SK-N-MC (cell line): ENCODE data around the gene ADIPOR2.
"Not testable (repeated sequence)": the region's sequence is repeated elsewhere in the genome, so short reads cannot be mapped to it uniquely, and the experiment has no call there.

ENCODE experiments used
- DNase-seq: peaks from one replicate; pipeline ENCODE4 v3.0.0-alpha.2; 2011; ENCODE audit warnings: low read depth, low spot score
- H3K27ac ChIP-seq: fragments of 200-600 bp; sonication (generic); 2 replicates; pipeline ENCODE4 v1.5.1; 2016; ENCODE audit warnings: mixed run types
- H3K36me3 ChIP-seq: fragments of 200-600 bp; sonication (generic); 2 replicates; pipeline ENCODE4 v1.6.1; 2017; ENCODE audit warnings: antibody characterized with exemption, low read length, mixed read lengths; ENCODE audit not compliant: insufficient read depth
- H3K4me3 ChIP-seq: fragments of 200-600 bp; sonication (generic); 2 replicates; pipeline ENCODE4 v1.5.1; 2016
- H3K9ac ChIP-seq: fragments of 200-600 bp; sonication (generic); 2 replicates; pipeline ENCODE4 v1.8.0; 2017; ENCODE audit warnings: mixed run types, mixed read lengths; ENCODE audit not compliant: insufficient read length
- H3K9me3 ChIP-seq: fragments of 200-600 bp; sonication (generic); 2 replicates; pipeline ENCODE4 v1.6.1; 2017; ENCODE audit warnings: low read depth, mild to moderate bottlenecking, antibody characterized with exemption, low read length, moderate library complexity, mixed read lengths
- EZH2 ChIP-seq: fragments of 200-600 bp; sonication (generic); IDR thresholded peaks from one replicate; pipeline ENCODE4 v1.6.1; 2017; ENCODE audit warnings: antibody characterized with exemption
- FOXP2 ChIP-seq: optimal IDR thresholded peaks from 2 replicates; pipeline ENCODE3; 2011; ENCODE audit warnings: mild to moderate bottlenecking, moderate library complexity; ENCODE audit not compliant: insufficient read depth; ENCODE audit errors: extremely low read length, control extremely low read depth
- POLR2AphosphoS5 ChIP-seq: IDR thresholded peaks from 2 replicates; pipeline ENCODE4 v1.6.1; 2012; ENCODE audit warnings: mild to moderate bottlenecking, low read depth, low read length, borderline replicate concordance

Gene ADIPOR2

DNA sequence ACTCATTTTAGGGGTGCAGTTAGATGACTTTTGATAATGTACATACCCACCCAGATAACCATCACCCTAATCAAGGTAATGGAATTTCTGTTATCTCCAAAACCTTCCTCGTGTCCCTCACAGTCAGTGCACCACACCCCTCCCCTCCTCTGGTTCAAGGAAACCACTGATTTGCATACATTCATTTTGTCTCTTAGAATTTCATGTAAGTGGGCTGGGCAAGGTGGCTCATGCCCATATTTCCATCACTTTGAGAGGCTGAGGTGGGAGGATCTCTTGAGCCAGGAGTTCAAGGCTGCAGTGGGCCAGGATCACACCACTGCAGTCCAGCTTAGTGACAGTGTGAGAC lies 15.7 kb downstream of the ADIPOR2 start:
- TF ChIP-seq FOXP2 (no peak), EZH2 (no peak), POLR2AphosphoS5 (no peak)
- H3K27ac ChIP-seq, result no peak overlapping the region
- DNase-seq, result no peak
- 0 out of 2 replicates have a peak, but pooled peaks cover 3% of the 10 kb centered on the region for H3K9me3 ChIP-seq
- H3K9ac ChIP-seq, result no peak overlapping the region
- H3K36me3 ChIP-seq, result peaks cover 20% of the 10 kb centered on the region
- H3K4me3 ChIP-seq, result no peak overlapping the region

DNA sequence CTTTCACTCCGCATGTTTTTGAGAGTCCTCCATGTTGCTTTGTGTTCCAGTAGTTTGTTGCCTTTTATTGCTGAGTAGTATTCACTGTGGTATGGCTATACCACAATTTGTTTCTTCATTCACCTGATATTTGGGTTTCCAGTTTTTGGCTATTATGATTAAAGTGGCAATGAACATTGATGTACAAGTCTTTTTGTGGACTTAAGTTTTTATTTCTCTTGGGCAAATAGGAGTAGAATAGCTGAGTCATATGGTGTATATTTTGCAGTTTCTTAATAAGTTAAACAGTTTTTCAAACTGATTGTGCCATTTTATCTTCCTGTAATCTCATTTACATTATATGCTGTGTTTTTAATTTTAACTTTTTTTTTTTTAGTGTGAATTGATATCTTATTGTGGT lies 16.2 kb downstream of the ADIPOR2 start:
- Histone ChIP-seq H3K4me3 (no peak overlapping the region), H3K9ac (no peak overlapping the region), H3K27ac (no peak overlapping the region), H3K9me3 (0 out of 2 replicates have a peak, but pooled peaks cover 3% of the 10 kb centered on the region), H3K36me3 (peaks cover 20% of the 10 kb centered on the region)
- no peak for TF ChIP-seq POLR2AphosphoS5
- TF ChIP-seq EZH2, result no peak
- TF ChIP-seq FOXP2, result no peak
- DNase-seq, result no peak

DNA sequence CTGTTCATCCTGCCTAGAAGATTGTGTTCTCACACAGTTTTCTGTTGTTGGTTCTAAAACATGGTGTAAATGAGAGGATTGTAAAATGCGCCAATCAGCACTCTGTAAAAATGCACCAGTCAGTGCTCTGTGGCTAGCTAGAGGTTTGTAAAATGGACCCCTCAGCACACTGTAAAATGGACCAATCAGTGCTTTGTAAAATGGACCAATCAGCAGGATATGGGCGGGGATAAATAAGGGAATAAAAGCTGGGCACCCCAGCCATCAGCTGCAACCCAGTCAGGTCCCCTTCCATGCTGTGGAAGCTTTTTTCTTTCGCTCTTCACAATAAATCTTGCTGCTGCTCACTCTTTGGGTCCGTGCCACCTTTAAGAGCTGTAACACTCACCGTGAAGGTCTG lies 19.1 kb downstream of the ADIPOR2 start:
- H3K36me3 ChIP-seq, result peaks cover 28% of the 10 kb centered on the region
- not testable (repeated sequence) for H3K4me3 ChIP-seq, H3K9me3 ChIP-seq, DNase-seq, H3K9ac ChIP-seq, H3K27ac ChIP-seq

DNA sequence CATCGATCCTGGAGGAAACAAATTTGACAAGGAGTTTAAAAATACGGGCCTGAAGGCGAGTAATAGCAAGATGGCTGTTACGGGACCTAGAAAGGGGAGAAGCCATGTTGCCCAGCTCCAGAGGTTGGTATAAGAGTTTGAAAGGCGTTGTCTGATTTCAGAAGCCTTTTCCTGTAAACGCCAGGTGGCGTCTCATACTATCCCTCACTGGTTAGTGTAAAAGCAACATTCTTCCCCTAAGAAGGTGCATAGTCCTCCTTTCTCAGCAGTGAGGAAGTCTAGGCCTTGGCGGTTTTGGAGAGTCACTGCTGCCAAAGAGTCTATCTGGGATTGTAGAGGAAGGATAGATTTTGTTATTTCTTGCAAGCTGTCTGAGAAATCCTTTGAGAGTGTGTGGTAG lies 20.0 kb downstream of the ADIPOR2 start:
- H3K27ac ChIP-seq, H3K4me3 ChIP-seq, H3K9me3 ChIP-seq, DNase-seq, H3K9ac ChIP-seq: not testable (repeated sequence)
- H3K36me3 ChIP-seq, result peaks cover 28% of the 10 kb centered on the region

DNA sequence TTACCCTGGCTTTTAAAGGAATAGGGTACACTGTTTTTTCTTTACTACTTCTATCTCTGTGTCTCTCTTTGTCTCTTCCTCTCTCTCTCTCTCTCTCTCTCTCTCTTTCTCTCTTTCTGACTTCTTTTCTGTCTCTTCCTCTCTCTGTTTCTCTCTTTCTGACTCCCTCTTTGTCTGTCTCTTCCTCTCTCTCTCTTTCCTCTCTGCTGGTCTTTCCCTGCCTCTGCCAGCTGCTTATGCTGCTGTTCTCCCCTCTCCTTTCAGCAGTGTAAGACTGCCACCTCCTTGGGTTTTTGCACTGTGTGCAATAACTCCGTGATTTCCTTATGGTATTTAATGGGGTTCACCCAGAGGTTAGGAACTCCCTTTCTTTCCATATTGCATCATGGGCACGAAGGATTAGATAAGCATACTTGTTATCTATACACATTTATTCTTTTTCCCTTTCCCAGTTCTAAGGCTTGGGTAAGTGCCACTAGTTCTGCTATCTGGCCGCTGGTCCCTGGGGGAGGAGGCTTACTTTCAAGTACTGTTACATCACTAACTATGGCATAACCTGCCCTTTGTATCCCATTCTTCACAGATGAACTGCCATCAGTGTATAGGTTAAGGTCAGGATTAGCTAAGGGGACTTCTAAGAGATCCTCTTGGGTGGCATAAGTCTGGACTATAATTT lies 20.8 kb downstream of the ADIPOR2 start:
- H3K27ac ChIP-seq, DNase-seq, H3K4me3 ChIP-seq, H3K9me3 ChIP-seq, H3K9ac ChIP-seq: not testable (repeated sequence)
- peaks cover 36% of the 10 kb centered on the region for H3K36me3 ChIP-seq

DNA sequence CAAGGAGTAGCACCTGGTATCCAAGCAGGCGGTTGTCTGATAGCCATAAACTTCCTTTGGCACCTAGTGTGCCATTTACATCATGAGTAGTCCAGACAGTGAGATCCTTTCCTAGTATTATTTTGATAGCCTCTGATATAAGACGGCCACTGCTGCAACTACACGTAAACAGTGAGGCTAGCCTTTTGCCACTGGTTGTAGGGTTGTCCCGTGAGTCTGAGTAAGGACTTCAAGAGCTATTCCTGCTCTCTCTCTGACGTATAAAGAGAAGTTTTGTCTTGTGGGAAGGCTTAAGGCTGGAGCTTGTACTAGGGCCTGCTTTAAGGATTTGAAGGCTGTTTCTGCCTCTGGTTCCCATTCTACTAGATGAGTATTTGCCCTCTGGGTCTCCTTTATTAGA lies 21.4 kb downstream of the ADIPOR2 start:
- not testable (repeated sequence) for DNase-seq, H3K9me3 ChIP-seq, H3K4me3 ChIP-seq, H3K27ac ChIP-seq, H3K9ac ChIP-seq
- H3K36me3 ChIP-seq, result peaks cover 36% of the 10 kb centered on the region

DNA sequence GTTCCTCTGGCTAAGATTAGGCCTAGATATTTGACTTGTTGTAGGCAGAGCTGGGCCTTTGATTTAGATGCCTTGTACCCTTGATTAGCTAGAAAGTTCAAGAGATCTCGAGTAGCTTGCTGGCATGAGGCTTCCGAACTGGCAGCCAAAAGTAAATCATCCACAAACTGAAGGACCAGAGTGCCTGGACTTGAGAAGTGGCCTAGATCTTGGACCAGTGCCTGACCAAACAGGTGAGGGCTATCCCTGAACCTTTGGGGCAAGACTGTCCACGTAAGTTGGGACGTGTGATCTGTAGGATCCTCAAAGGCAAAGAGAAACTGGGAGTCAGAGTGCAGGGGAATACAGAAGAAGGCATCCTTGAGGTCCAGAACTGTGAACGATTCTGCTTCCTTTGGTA lies 22.0 kb downstream of the ADIPOR2 start:
- not testable (repeated sequence) for H3K27ac ChIP-seq, H3K9me3 ChIP-seq, H3K9ac ChIP-seq, H3K4me3 ChIP-seq, DNase-seq
- peaks cover 36% of the 10 kb centered on the region for H3K36me3 ChIP-seq

DNA sequence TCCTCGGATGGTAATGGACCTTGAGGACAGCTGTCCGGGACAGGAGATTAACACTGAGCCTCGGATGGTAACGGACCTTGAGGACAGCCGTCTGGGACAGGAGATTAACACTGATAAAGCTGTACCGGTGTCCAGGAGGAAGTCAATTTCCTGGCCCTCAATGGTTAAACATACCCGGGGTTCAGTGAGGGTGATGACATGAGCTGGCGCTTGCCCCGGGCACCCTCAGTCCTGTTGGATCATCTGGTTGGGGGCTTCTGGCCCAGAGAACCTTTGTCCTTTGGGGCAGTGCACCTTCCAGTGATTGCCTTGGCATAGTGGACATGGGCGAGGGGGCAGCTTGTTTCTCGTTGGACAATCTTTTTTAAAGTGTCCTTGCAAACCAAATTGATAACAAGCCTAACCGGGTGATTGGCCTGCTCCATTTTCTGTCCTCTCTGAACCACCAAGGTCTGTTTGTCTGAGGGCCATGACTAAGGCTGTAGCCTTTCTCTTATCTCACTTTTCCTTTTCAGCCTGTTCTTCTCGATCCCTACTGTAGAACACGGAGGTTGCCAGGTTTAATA lies 23.0 kb downstream of the ADIPOR2 start:
- H3K4me3 ChIP-seq, H3K9ac ChIP-seq, DNase-seq, H3K27ac ChIP-seq, H3K9me3 ChIP-seq: not testable (repeated sequence)
- H3K36me3 ChIP-seq, result peaks cover 33% of the 10 kb centered on the region

DNA sequence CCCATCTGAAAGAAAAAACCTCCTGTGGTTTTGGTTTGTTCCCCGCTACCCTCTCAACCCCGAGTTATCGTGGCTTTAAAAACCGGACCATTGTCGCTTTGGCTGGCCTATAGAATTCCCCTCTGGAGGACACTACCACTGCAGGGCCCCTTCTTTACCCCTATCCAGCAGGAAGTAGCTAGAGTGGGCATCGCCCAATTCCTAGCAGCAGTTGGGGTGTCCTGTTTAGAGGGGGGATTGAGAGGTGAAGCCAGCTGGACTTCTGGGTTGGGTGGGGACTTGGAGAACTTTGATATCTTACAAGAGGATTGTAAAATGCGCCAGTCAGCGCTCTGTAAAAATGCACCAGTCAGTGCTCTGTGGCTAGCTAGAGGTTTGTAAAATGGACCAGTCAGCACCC lies 24.6 kb downstream of the ADIPOR2 start:
- not testable (repeated sequence) for H3K9me3 ChIP-seq, H3K4me3 ChIP-seq, DNase-seq, H3K27ac ChIP-seq, H3K9ac ChIP-seq
- H3K36me3 ChIP-seq, result peaks cover 38% of the 10 kb centered on the region

DNA sequence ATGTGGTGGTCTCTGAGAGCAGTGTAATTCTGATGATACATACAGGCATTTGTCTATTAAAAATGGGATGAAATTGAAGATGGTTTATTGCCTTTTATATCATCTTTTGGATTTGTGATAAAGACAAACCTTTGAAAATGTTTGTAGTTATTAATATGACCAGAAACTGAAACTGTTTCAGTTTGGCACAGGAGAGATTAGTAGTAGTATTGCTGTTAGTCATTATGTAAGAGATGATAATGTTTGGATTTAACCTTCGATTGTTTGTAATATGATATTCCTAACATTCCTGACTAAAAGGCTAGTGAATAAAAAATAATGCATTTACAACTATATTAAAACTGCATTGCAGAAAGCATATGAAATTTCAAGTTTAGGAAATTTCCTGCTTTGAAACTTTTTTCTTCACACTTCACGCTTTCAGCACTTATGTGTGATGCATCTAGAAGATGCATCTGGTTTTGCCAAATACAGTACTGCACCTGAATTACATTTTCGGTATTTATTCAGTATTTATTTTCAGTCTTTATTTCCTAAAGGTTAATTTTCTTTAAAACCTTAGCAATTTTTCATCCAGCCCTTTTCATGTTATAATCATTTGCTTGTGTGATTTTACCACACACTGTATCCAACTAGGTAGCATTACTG lies 25.5 kb downstream of the ADIPOR2 start:
- TF ChIP-seq EZH2 (no peak), POLR2AphosphoS5 (no peak), FOXP2 (no peak)
- H3K36me3 ChIP-seq, result peaks cover 38% of the 10 kb centered on the region
- no peak overlapping the region for H3K9ac ChIP-seq
- DNase-seq, result no peak
- H3K9me3 ChIP-seq, result 0 out of 2 replicates have a peak, but pooled peaks cover 3% of the 10 kb centered on the region
- H3K4me3 ChIP-seq, result no peak overlapping the region
- H3K27ac ChIP-seq, result 0 out of 2 replicates have a peak overlapping the region, but pooled peaks have one; percentile 53
